Neural progenitor cell (in vitro differentiated cells): ENCODE measurements around the gene ZNF69. TPM values are rescaled to one million over a fixed set of nuclear protein-coding genes. Genes with fewer than 3 reads are reported as not detected.
A peak's percentile ranks its signal among the peaks of the same experiment; 100 is the strongest.
"Not testable (repeated sequence)": the region's sequence is repeated elsewhere in the genome, so short reads cannot be mapped to it uniquely, and the experiment has no call there.

ENCODE experiments used
- DNase-seq: peaks from one replicate; pipeline ENCODE4 v3.0.0-alpha.2; 2016; ENCODE audit warnings: low spot score
- H2AFZ ChIP-seq: fragments of 200-600 bp; sonication (generic); replicated peaks from 2 replicates; pipeline ENCODE4 v1.6.1; 2016; ENCODE audit warnings: antibody characterized with exemption
- H3F3A ChIP-seq: fragments of 200-600 bp; sonication (generic); 2 replicates; pipeline ENCODE4 v1.6.1; 2016; ENCODE audit warnings: antibody characterized with exemption, low read depth
- H3K27ac ChIP-seq: fragments of 200-600 bp; sonication (generic); 2 replicates; pipeline ENCODE4 v1.5.1; 2016; ENCODE audit warnings: mild to moderate bottlenecking
- H3K27me3 ChIP-seq: fragments of 200-600 bp; sonication (generic); 2 replicates; pipeline ENCODE4 v1.6.1; 2016; ENCODE audit warnings: mild to moderate bottlenecking, moderate library complexity
- H3K36me3 ChIP-seq: fragments of 200-600 bp; sonication (generic); 2 replicates; pipeline ENCODE4 v1.5.1; 2016
- H3K4me1 ChIP-seq: fragments of 200-600 bp; sonication (generic); 2 replicates; pipeline ENCODE4 v1.6.1; 2016; ENCODE audit warnings: mixed run types
- H3K4me2 ChIP-seq: fragments of 200-600 bp; sonication (generic); 2 replicates; pipeline ENCODE4 v1.6.1; 2016
- H3K4me3 ChIP-seq: fragments of 200-600 bp; sonication (generic); 2 replicates; pipeline ENCODE4 v1.5.1; 2016
- H3K79me2 ChIP-seq: fragments of 200-600 bp; sonication (generic); 2 replicates; pipeline ENCODE4 v1.6.1; 2016; ENCODE audit warnings: low read depth
- H3K9ac ChIP-seq: fragments of 200-600 bp; sonication (generic); 2 replicates; pipeline ENCODE4 v1.6.1; 2016
- H3K9me3 ChIP-seq: fragments of 200-600 bp; sonication (generic); 2 replicates; pipeline ENCODE4 v1.5.1; 2016; ENCODE audit warnings: low read depth
- H4K20me1 ChIP-seq: fragments of 200-600 bp; sonication (generic); 2 replicates; pipeline ENCODE4 v1.6.1; 2016; ENCODE audit warnings: low read depth
- H3K27ac Mint-ChIP-seq: 3 replicates; pipeline ENCODE4 v1.8.0; 2021; ENCODE audit warnings: mixed read lengths
- H3K27me3 Mint-ChIP-seq: 2 replicates; pipeline ENCODE4 v1.8.0; 2022; ENCODE audit warnings: low read depth, mild to moderate bottlenecking, inconsistent platforms, moderate library complexity, mixed read lengths; ENCODE audit not compliant: insufficient read depth
- H3K36me3 Mint-ChIP-seq: 3 replicates; pipeline ENCODE4 v1.8.0; 2021; ENCODE audit warnings: mixed read lengths
- H3K4me1 Mint-ChIP-seq: 3 replicates; pipeline ENCODE4 v1.8.0; 2021; ENCODE audit warnings: mixed read lengths
- H3K4me3 Mint-ChIP-seq: 3 replicates; pipeline ENCODE4 v1.8.0; 2021; ENCODE audit warnings: mild to moderate bottlenecking, moderate library complexity, mixed read lengths
- H3K9me3 Mint-ChIP-seq: 3 replicates; pipeline ENCODE4 v1.8.0; 2020; ENCODE audit warnings: mixed read lengths
- CTCF ChIP-seq: fragments of 200-600 bp; sonication (generic); IDR thresholded peaks from 2 replicates; pipeline ENCODE4 v1.5.1; 2017; ENCODE audit warnings: antibody characterized with exemption, mild to moderate bottlenecking
- EZH2 ChIP-seq: fragments of 200-600 bp; sonication (generic); IDR thresholded peaks from 2 replicates; pipeline ENCODE4 v1.6.1; 2017; ENCODE audit warnings: antibody characterized with exemption, mild to moderate bottlenecking, moderate library complexity
- EZH2phosphoT487 ChIP-seq: fragments of 200-600 bp; sonication (generic); IDR thresholded peaks from 2 replicates; pipeline ENCODE4 v1.6.1; 2017; ENCODE audit warnings: antibody characterized with exemption
- total RNA-seq: library from RNA; depleted of rRNA; stranded (reverse); fragments of >200 nt; gene quantifications from 2 replicates; pipeline ENCODE4 v1.2.3, GENCODE V29; 2015; ENCODE audit warnings: low replicate concordance

The ZNF69 gene
- total RNA-seq, 1 donor from 2014 or later, result 73.7 TPM

- TF ChIP-seq EZH2phosphoT487 (no peak), CTCF (no peak), EZH2 (no peak)
- DNase-seq, result no peak
- H3K79me2 ChIP-seq, result no peaks in the 10 kb centered on the region
- no peaks in the 10 kb centered on the region for H4K20me1 ChIP-seq
- H3K9ac ChIP-seq, result no peak overlapping the region
- no peak overlapping the region for H2AFZ ChIP-seq
- no peak overlapping the region for H3K4me3 Mint-ChIP-seq
- no peak overlapping the region for H3K4me3 ChIP-seq
- H3K27ac Mint-ChIP-seq, result no peak overlapping the region
- no peak overlapping the region for H3K4me2 ChIP-seq
- H3K27me3 ChIP-seq, result no peaks in the 10 kb centered on the region
- peaks cover 1% of the 10 kb centered on the region for H3K36me3 Mint-ChIP-seq
- no peaks in the 10 kb centered on the region for H3F3A ChIP-seq
- no peaks in the 10 kb centered on the region for H3K9me3 ChIP-seq
- no peaks in the 10 kb centered on the region for H3K4me1 ChIP-seq
- H3K4me1 Mint-ChIP-seq, result no peaks in the 10 kb centered on the region
- H3K9me3 Mint-ChIP-seq, result peaks cover 31% of the 10 kb centered on the region
- H3K27me3 Mint-ChIP-seq, result peaks cover 3% of the 10 kb centered on the region
- no peak overlapping the region for H3K27ac ChIP-seq
- no peaks in the 10 kb centered on the region for H3K36me3 ChIP-seq
Observed at GRCh38 chr19:11848200-11848593, 39.4 kb upstream of the ZNF69 start.

GRCh38 chr19:11848594-11849469 is 38.8 kb upstream of the ZNF69 start, which contains the start of gene ZNF439:
TSS of gene ZNF439 (plus strand) at chr19:11848726. CDS start at chr19:11848868, 142 bp downstream.
- peak within 1 kb of the TSS; percentile 34 for H3K4me2 ChIP-seq
- H4K20me1 ChIP-seq, result no peaks in the 10 kb centered on the region
- no peaks in the 10 kb centered on the region for H3K4me1 ChIP-seq
- H3K4me3 Mint-ChIP-seq, result no peak within 1 kb of the TSS
- peak; percentile 80 for DNase-seq
- no peak within 1 kb of the TSS for H3K9ac ChIP-seq
- H3K27ac Mint-ChIP-seq, result peak within 1 kb of the TSS; percentile 46
- no peak for TF ChIP-seq EZH2phosphoT487
- TF ChIP-seq EZH2, result no peak
- TF ChIP-seq CTCF, result no peak
- no peaks in the 10 kb centered on the region for H3K36me3 ChIP-seq
- H2AFZ ChIP-seq, result no peak within 1 kb of the TSS
- peak within 1 kb of the TSS; percentile 38 for H3K4me3 ChIP-seq
- peaks cover 1% of the 10 kb centered on the region for H3K36me3 Mint-ChIP-seq
- no peak within 1 kb of the TSS for H3K27ac ChIP-seq
- no peaks in the 10 kb centered on the region for H3F3A ChIP-seq
- H3K4me1 Mint-ChIP-seq, result no peaks in the 10 kb centered on the region
- H3K9me3 ChIP-seq, result no peaks in the 10 kb centered on the region
- no peaks in the 10 kb centered on the region for H3K79me2 ChIP-seq
- H3K27me3 ChIP-seq, result no peaks in the 10 kb centered on the region
- peaks cover 32% of the 10 kb centered on the region for H3K9me3 Mint-ChIP-seq
- peaks cover 3% of the 10 kb centered on the region for H3K27me3 Mint-ChIP-seq

- H3K27me3 ChIP-seq, H3K27ac Mint-ChIP-seq, H3K9me3 ChIP-seq, H2AFZ ChIP-seq, H3K79me2 ChIP-seq, H3K27ac ChIP-seq, H3F3A ChIP-seq, H3K4me1 Mint-ChIP-seq, H3K4me2 ChIP-seq, H3K36me3 ChIP-seq, DNase-seq, H3K27me3 Mint-ChIP-seq, H3K4me3 Mint-ChIP-seq, H4K20me1 ChIP-seq, H3K36me3 Mint-ChIP-seq, H3K4me1 ChIP-seq, H3K4me3 ChIP-seq, H3K9ac ChIP-seq: not testable (repeated sequence)
- H3K9me3 Mint-ChIP-seq, result peaks cover 31% of the 10 kb centered on the region
Observed at GRCh38 chr19:11850289-11850688, 37.3 kb upstream of the ZNF69 start.

GRCh38 chr19:11853358-11853757 is 34.2 kb upstream of the ZNF69 start:
- H3K4me1 Mint-ChIP-seq, result no peaks in the 10 kb centered on the region
- Histone ChIP-seq H3K36me3 (no peaks in the 10 kb centered on the region), H3K27ac (no peak overlapping the region), H3K27me3 (no peaks in the 10 kb centered on the region), H3K9ac (no peak overlapping the region), H3K4me1 (no peaks in the 10 kb centered on the region), H3K4me3 (no peak overlapping the region), H4K20me1 (no peaks in the 10 kb centered on the region), H2AFZ (no peak overlapping the region), H3K4me2 (no peak overlapping the region), H3F3A (no peaks in the 10 kb centered on the region), H3K9me3 (no peaks in the 10 kb centered on the region), H3K79me2 (no peaks in the 10 kb centered on the region)
- peaks cover 3% of the 10 kb centered on the region for H3K27me3 Mint-ChIP-seq
- no peak overlapping the region for H3K4me3 Mint-ChIP-seq
- no peak overlapping the region for H3K27ac Mint-ChIP-seq
- no peak for TF ChIP-seq CTCF
- no peak for TF ChIP-seq EZH2
- no peak for TF ChIP-seq EZH2phosphoT487
- DNase-seq, result no peak
- peaks cover 21% of the 10 kb centered on the region for H3K9me3 Mint-ChIP-seq
- no peaks in the 10 kb centered on the region for H3K36me3 Mint-ChIP-seq
